ENCODE results near the gene COX4I1. TPM values are rescaled to one million over a fixed set of nuclear protein-coding genes. Genes with fewer than 3 reads are reported as not detected.

Gene COX4I1
- total RNA-seq, 2 donors from 2014 or later, result 436 to 471 TPM

- no peaks in the 10 kb centered on the region for H3K27me3 ChIP-seq (ENCODE audit: control insufficient read depth, insufficient read depth, low read length, poor library complexity, severe bottlenecking)
- peaks cover 2% of the 10 kb centered on the region for H3K4me1 ChIP-seq (ENCODE audit: control insufficient read depth, insufficient read depth, low read length)
- Mint-ChIP-seq H3K4me3 (no peak overlapping the region), H3K27me3 (ENCODE audit: insufficient read depth) (no peaks in the 10 kb centered on the region), H3K9me3 (no peaks in the 10 kb centered on the region), H3K27ac (peak overlapping the region; percentile 13), H3K36me3 (ENCODE audit: low read depth) (peaks cover 71% of the 10 kb centered on the region), H3K4me1 (peaks cover 4% of the 10 kb centered on the region)
- no peak for DNase-seq
- H3K4me3 ChIP-seq (ENCODE audit: low read length), result no peak overlapping the region
- peaks cover 88% of the 10 kb centered on the region for H3K36me3 ChIP-seq (ENCODE audit: control insufficient read depth, insufficient read depth, low read length)
- H3K9ac ChIP-seq (ENCODE audit: extremely low read depth, low read length, poor library complexity, severe bottlenecking), result no peak overlapping the region
- no peaks in the 10 kb centered on the region for H3K9me3 ChIP-seq (ENCODE audit: control insufficient read depth, low read length)
- 92% methylated on average over 5 to 6 of the region's 6 CpGs for WGBS, 2 experiments (ENCODE audit: insufficient coverage in 1 of 2, insufficient read length in 1 of 2)
- H3K27ac ChIP-seq (ENCODE audit: low read depth, low read length), result no peak overlapping the region
- no peak for TF ChIP-seq CTCF (conservative IDR thresholded peaks at IDR 0.05)
Measured at GRCh38 chr16:85782451-85782850, 17.0 kb upstream of the COX4I1 start.

- H3K4me1 ChIP-seq (ENCODE audit: control insufficient read depth, insufficient read depth, low read length), result peaks cover 2% of the 10 kb centered on the region
Measured at GRCh38 chr16:85783441-85783840, 16.1 kb upstream of the COX4I1 start.

GRCh38 chr16:85784813-85785212 is 14.7 kb upstream of the COX4I1 start:
- no peak overlapping the region for H3K9ac ChIP-seq (ENCODE audit: extremely low read depth, low read length, poor library complexity, severe bottlenecking)
- H3K9me3 Mint-ChIP-seq, result no peaks in the 10 kb centered on the region
- H3K27me3 Mint-ChIP-seq (ENCODE audit: insufficient read depth), result no peaks in the 10 kb centered on the region
- no peaks in the 10 kb centered on the region for H3K9me3 ChIP-seq (ENCODE audit: control insufficient read depth, low read length)
- H3K27me3 ChIP-seq (ENCODE audit: control insufficient read depth, insufficient read depth, low read length, poor library complexity, severe bottlenecking), result no peaks in the 10 kb centered on the region
- peaks cover 86% of the 10 kb centered on the region for H3K36me3 ChIP-seq (ENCODE audit: control insufficient read depth, insufficient read depth, low read length)
- peaks cover 23% of the 10 kb centered on the region for H3K4me1 Mint-ChIP-seq
- TF ChIP-seq CTCF (conservative IDR thresholded peaks at IDR 0.05), result no peak
- no peak overlapping the region for H3K4me3 Mint-ChIP-seq
- DNase-seq, result no peak
- peaks cover 2% of the 10 kb centered on the region for H3K4me1 ChIP-seq (ENCODE audit: control insufficient read depth, insufficient read depth, low read length)
- no peak overlapping the region for H3K4me3 ChIP-seq (ENCODE audit: low read length)
- H3K27ac ChIP-seq (ENCODE audit: low read depth, low read length), result no peak overlapping the region
- H3K27ac Mint-ChIP-seq, result no peak overlapping the region
- 100% methylated on average over 1 to 2 of the region's 2 CpGs for WGBS, 2 experiments (ENCODE audit: insufficient coverage in 1 of 2, insufficient read length in 1 of 2)
- peaks cover 70% of the 10 kb centered on the region for H3K36me3 Mint-ChIP-seq (ENCODE audit: low read depth)

More at GRCh38 chr16:85783441-85783840, 16.1 kb upstream of the COX4I1 start:
- no peak for TF ChIP-seq CTCF (conservative IDR thresholded peaks at IDR 0.05)
- Histone ChIP-seq H3K36me3 (ENCODE audit: control insufficient read depth, insufficient read depth, low read length) (peaks cover 88% of the 10 kb centered on the region), H3K27ac (ENCODE audit: low read depth, low read length) (no peak overlapping the region), H3K27me3 (ENCODE audit: control insufficient read depth, insufficient read depth, low read length, poor library complexity, severe bottlenecking) (no peaks in the 10 kb centered on the region), H3K9me3 (ENCODE audit: control insufficient read depth, low read length) (no peaks in the 10 kb centered on the region), H3K4me3 (ENCODE audit: low read length) (no peak overlapping the region), H3K9ac (ENCODE audit: extremely low read depth, low read length, poor library complexity, severe bottlenecking) (no peak overlapping the region)
- Mint-ChIP-seq H3K27me3 (ENCODE audit: insufficient read depth) (no peaks in the 10 kb centered on the region), H3K27ac (peak overlapping the region; percentile 36), H3K4me1 (peaks cover 12% of the 10 kb centered on the region), H3K4me3 (no peak overlapping the region), H3K36me3 (ENCODE audit: low read depth) (peaks cover 73% of the 10 kb centered on the region), H3K9me3 (no peaks in the 10 kb centered on the region)
- DNase-seq, result no peak
- 95 to 96% methylated on average over 8 of the region's 8 CpGs for WGBS, 2 experiments (ENCODE audit: insufficient coverage in 1 of 2, insufficient read length in 1 of 2)

Measured in endodermal cell (in vitro differentiated cells).